ENCODE data around the gene SLC6A11. TPM values are rescaled to one million over a fixed set of nuclear protein-coding genes. Genes with fewer than 3 reads are reported as not detected.

The SLC6A11 gene
- total and polyA plus RNA-seq, 2 donors, result 0.23 to 0.42 TPM

Other genes with a start within 250 kb of the SLC6A11 start
- gene SLC6A1, start 176.5 kb downstream of the SLC6A11 start, total RNA-seq, result 3.2 TPM
- gene SLC6A1, start 176.5 kb downstream of the SLC6A11 start, polyA plus RNA-seq, result 0.75 TPM